H9 (cell line): ENCODE measurements around the gene CAGE1. TPM values are rescaled to one million over a fixed set of nuclear protein-coding genes. Genes with fewer than 3 reads are reported as not detected.

Experiments used
- DNase-seq: peaks from one replicate; pipeline ENCODE4 v3.0.0-alpha.2; 2017
- H2AFZ ChIP-seq: one replicate; pipeline ENCODE4 v1.6.1; 2013; ENCODE audit warnings: mild to moderate bottlenecking, low read length, control low read depth, moderate library complexity
- H2AK5ac ChIP-seq: 2 replicates; pipeline ENCODE4 v1.6.1; 2013; ENCODE audit warnings: low read length, control low read depth, mixed read lengths; ENCODE audit not compliant: insufficient read length
- H2BK120ac ChIP-seq: one replicate; pipeline ENCODE4 v1.6.1; 2013; ENCODE audit warnings: low read depth, mild to moderate bottlenecking, low read length, control low read depth, inconsistent platforms; ENCODE audit not compliant: poor library complexity, severe bottlenecking
- H2BK12ac ChIP-seq: 2 replicates; pipeline ENCODE4 v1.6.1; 2013; ENCODE audit warnings: low read length, control low read depth, mixed read lengths, low read depth; ENCODE audit not compliant: insufficient read length
- H2BK15ac ChIP-seq: 2 replicates; pipeline ENCODE4 v1.6.1; 2013; ENCODE audit warnings: low read depth, low read length, control low read depth
- H2BK20ac ChIP-seq: one replicate; pipeline ENCODE4 v1.6.1; 2013; ENCODE audit warnings: low read depth, mild to moderate bottlenecking, low read length, control low read depth, inconsistent platforms; ENCODE audit not compliant: poor library complexity, severe bottlenecking
- H2BK5ac ChIP-seq: 2 replicates; pipeline ENCODE4 v1.6.1; 2013; ENCODE audit warnings: low read length, control low read depth, mixed read lengths; ENCODE audit not compliant: insufficient read length
- H3K14ac ChIP-seq: 2 replicates; pipeline ENCODE4 v1.6.1; 2013; ENCODE audit warnings: low read length, control low read depth; ENCODE audit not compliant: insufficient read depth
- H3K18ac ChIP-seq: 2 replicates; pipeline ENCODE4 v1.6.1; 2013; ENCODE audit warnings: low read depth, mild to moderate bottlenecking, mixed read lengths, low read length, control low read depth; ENCODE audit not compliant: insufficient read length
- H3K23ac ChIP-seq: 2 replicates; pipeline ENCODE4 v1.6.1; 2013; ENCODE audit warnings: low read length, control low read depth, mixed read lengths, low read depth; ENCODE audit not compliant: insufficient read length
- H3K23me2 ChIP-seq: 2 replicates; pipeline ENCODE4 v1.6.1; 2013; ENCODE audit warnings: low read depth, mild to moderate bottlenecking, mixed read lengths, low read length, control low read depth; ENCODE audit not compliant: insufficient read length, poor library complexity, severe bottlenecking
- H3K27ac ChIP-seq: 2 replicates; pipeline ENCODE4 v1.5.1; 2013; ENCODE audit warnings: low read length, control low read depth, mixed read lengths, low read depth; ENCODE audit not compliant: insufficient read length
- H3K27me3 ChIP-seq: 2 replicates; pipeline ENCODE4 v1.6.1; 2013; ENCODE audit warnings: low read length, control low read depth, inconsistent platforms; ENCODE audit not compliant: insufficient read depth
- H3K4ac ChIP-seq: 2 replicates; pipeline ENCODE4 v1.6.1; 2013; ENCODE audit warnings: low read depth, mild to moderate bottlenecking, control low read depth, inconsistent platforms, low read length, moderate library complexity
- H3K4me1 ChIP-seq: 2 replicates; pipeline ENCODE4 v1.6.1; 2013; ENCODE audit warnings: low read length, control low read depth, inconsistent platforms; ENCODE audit not compliant: insufficient read depth
- H3K4me2 ChIP-seq: 2 replicates; pipeline ENCODE4 v1.6.1; 2013; ENCODE audit warnings: low read length, control low read depth, mixed read lengths; ENCODE audit not compliant: insufficient read length, insufficient read depth
- H3K56ac ChIP-seq: 2 replicates; pipeline ENCODE4 v1.6.1; 2013; ENCODE audit warnings: low read depth, mild to moderate bottlenecking, mixed read lengths, low read length, control low read depth; ENCODE audit not compliant: insufficient read length
- H3K79me1 ChIP-seq: 2 replicates; pipeline ENCODE4 v1.6.1; 2013; ENCODE audit warnings: low read depth, mild to moderate bottlenecking, moderate library complexity, low read length, control low read depth, inconsistent platforms; ENCODE audit not compliant: insufficient read depth, poor library complexity, severe bottlenecking
- H3K79me2 ChIP-seq: 2 replicates; pipeline ENCODE4 v1.6.1; 2013; ENCODE audit warnings: low read length, control low read depth, inconsistent platforms; ENCODE audit not compliant: insufficient read depth
- H3K9ac ChIP-seq: 2 replicates; pipeline ENCODE4 v1.6.1; 2013; ENCODE audit warnings: low read length, control low read depth, mixed read lengths; ENCODE audit not compliant: insufficient read length; ENCODE audit errors: extremely low read depth
- H3K9me3 ChIP-seq: one replicate; pipeline ENCODE4 v1.6.1; 2013; ENCODE audit warnings: low read depth, low read length, inconsistent platforms; ENCODE audit not compliant: control insufficient read depth
- H3T11ph ChIP-seq: one replicate; pipeline ENCODE4 v1.6.1; 2013; ENCODE audit warnings: mild to moderate bottlenecking, low read length, control low read depth, inconsistent platforms
- H4K20me1 ChIP-seq: one replicate; pipeline ENCODE4 v1.6.1; 2013; ENCODE audit not compliant: control insufficient read depth, insufficient read length, insufficient read depth
- H4K5ac ChIP-seq: 2 replicates; pipeline ENCODE4 v1.6.1; 2013; ENCODE audit warnings: low read depth, mild to moderate bottlenecking, mixed read lengths, low read length, control low read depth; ENCODE audit not compliant: insufficient read length
- H4K8ac ChIP-seq: replicated peaks from 2 replicates; pipeline ENCODE4 v1.6.1; 2013; ENCODE audit warnings: low read length, control low read depth, mixed read lengths, low read depth; ENCODE audit not compliant: insufficient read length
- H4K91ac ChIP-seq: 2 replicates; pipeline ENCODE4 v1.6.1; 2013; ENCODE audit warnings: low read depth, mild to moderate bottlenecking, moderate library complexity, mixed read lengths, low read length, control low read depth; ENCODE audit not compliant: insufficient read length
- H3K27ac Mint-ChIP-seq, 3 experiments: 2 replicates in 2 of 3; 3 replicates in 1 of 3; pipeline ENCODE4 v1.8.0; 2020 to 2021; ENCODE audit warnings: mixed read lengths in 3 of 3, mild to moderate bottlenecking in 1 of 3, moderate library complexity in 1 of 3
- H3K27me3 Mint-ChIP-seq: 2 replicates; pipeline ENCODE4 v1.8.0; 2021; ENCODE audit warnings: low read depth, mild to moderate bottlenecking, moderate library complexity, mixed read lengths
- H3K36me3 Mint-ChIP-seq, 3 experiments: 2 replicates in 2 of 3; 3 replicates in 1 of 3; pipeline ENCODE4 v1.8.0; 2020 to 2021; ENCODE audit warnings: low read depth in 3 of 3, mixed read lengths in 3 of 3; ENCODE audit not compliant: insufficient read depth in 1 of 3
- H3K4me1 Mint-ChIP-seq, 2 experiments: 2 replicates each; pipeline ENCODE4 v1.8.0; 2020; ENCODE audit warnings: mixed read lengths in 2 of 2
- H3K4me3 Mint-ChIP-seq, 2 experiments: 2 replicates in 1 of 2; 3 replicates in 1 of 2; pipeline ENCODE4 v1.8.0; 2020 to 2021; ENCODE audit warnings: mild to moderate bottlenecking in 2 of 2, mixed read lengths in 2 of 2, moderate library complexity in 1 of 2
- H3K9me3 Mint-ChIP-seq, 2 experiments: 2 replicates in 1 of 2; 3 replicates in 1 of 2; pipeline ENCODE4 v1.8.0; 2020; ENCODE audit warnings: mild to moderate bottlenecking in 2 of 2, mixed read lengths in 2 of 2, moderate library complexity in 1 of 2
- CTCF ChIP-seq: fragments of 200-600 bp; sonication (generic); conservative IDR thresholded peaks from 3 replicates; pipeline ENCODE4 v1.8.0; 2021; ENCODE audit warnings: antibody characterized with exemption, mild to moderate bottlenecking
- WGBS: extraction: QIAGEN DNeasy Blood & Tissue Kit; methylation state at CpG from one replicate; pipeline ENCODE4 v1.1.7; 2013; ENCODE audit warnings: missing lambda C conversion rate, low lambda C conversion rate, mixed read lengths; ENCODE audit not compliant: insufficient read length; ENCODE audit errors: extremely low coverage; 5-methylcytosine and 5-hydroxymethylcytosine counted together
- total RNA-seq: library from RNA; stranded (reverse); gene quantifications from 2 replicates; pipeline ENCODE4 v1.2.1, GENCODE V29; 2021

The CAGE1 gene
- total RNA-seq, 1 experiment from 2014 or later, result 0.28 TPM

DNA sequence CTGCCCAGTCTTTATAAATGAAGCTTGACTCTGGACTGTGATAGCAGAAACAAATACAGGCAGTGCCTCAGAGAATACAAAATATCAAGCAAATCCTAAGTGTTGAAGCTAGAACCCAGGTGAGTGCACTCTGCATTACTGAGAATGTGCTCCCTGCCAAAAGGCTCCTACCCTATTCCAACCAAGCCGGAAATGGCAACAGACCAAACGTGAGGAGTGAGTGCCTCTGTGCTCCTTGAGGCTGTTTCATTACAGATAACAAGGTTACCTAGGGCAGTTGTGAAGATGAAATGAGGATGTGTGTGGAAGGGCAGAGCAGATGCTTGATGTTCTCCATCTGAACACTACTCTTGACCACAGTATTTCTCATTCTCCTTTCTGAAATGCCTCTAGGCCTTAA is 105.9 kb downstream of the CAGE1 start:
- no peak overlapping the region for H2BK120ac ChIP-seq
- no peak for TF ChIP-seq CTCF
- no peaks in the 10 kb centered on the region for H3K27me3 ChIP-seq
- H2BK12ac ChIP-seq, result no peak overlapping the region
- H2AK5ac ChIP-seq, result no peak overlapping the region
- no peak overlapping the region for H3K14ac ChIP-seq
- H3T11ph ChIP-seq, result no peak overlapping the region
- no peak overlapping the region for H3K4me2 ChIP-seq
- Mint-ChIP-seq H3K4me1 (no peaks in the 10 kb centered on the region), H3K4me3 (no peak overlapping the region), H3K9me3 (no peaks in the 10 kb centered on the region), H3K27ac (no peak overlapping the region), H3K27me3 (no peaks in the 10 kb centered on the region), H3K36me3 (peaks cover 5 to 30% (median 24%) of the 10 kb centered on the region in 3 experiments)
- no peak overlapping the region for H3K4ac ChIP-seq
- no peaks in the 10 kb centered on the region for H3K9me3 ChIP-seq
- H3K56ac ChIP-seq, result no peak overlapping the region
- H3K9ac ChIP-seq, result no peak overlapping the region
- H3K23ac ChIP-seq, result no peak overlapping the region
- H4K8ac ChIP-seq, result no peak overlapping the region
- no peak overlapping the region for H3K27ac ChIP-seq
- H4K5ac ChIP-seq, result no peak overlapping the region
- H4K20me1 ChIP-seq, result no peaks in the 10 kb centered on the region
- H3K4me1 ChIP-seq, result no peaks in the 10 kb centered on the region
- no peak overlapping the region for H2AFZ ChIP-seq
- no CpG with 5 or more reads among the region's 2 CpGs for WGBS
- H2BK20ac ChIP-seq, result no peak overlapping the region
- no peak overlapping the region for H4K91ac ChIP-seq
- H3K79me1 ChIP-seq, result no peaks in the 10 kb centered on the region
- H3K23me2 ChIP-seq, result no peaks in the 10 kb centered on the region
- H2BK15ac ChIP-seq, result no peak overlapping the region
- H2BK5ac ChIP-seq, result no peak overlapping the region
- no peak for DNase-seq
- H3K18ac ChIP-seq, result no peak overlapping the region
- H3K79me2 ChIP-seq, result no peaks in the 10 kb centered on the region
